HepG2 (cell line): ENCODE results near the gene MEP1B.

Experiments
- CBFB ChIP-seq: sonication (generic); formaldehyde crosslinking; IDR thresholded peaks from 2 replicates; pipeline ENCODE4 v1.4.0; 2020; ENCODE audit warnings: missing genetic modification reagents
- CBX5 ChIP-seq: sonication (generic); formaldehyde crosslinking; IDR thresholded peaks from 2 replicates; pipeline ENCODE4 v1.4.0; 2020; ENCODE audit warnings: missing genetic modification reagents, borderline replicate concordance
- CTCF ChIP-seq: sonication (generic); formaldehyde crosslinking; IDR thresholded peaks from 2 replicates; pipeline ENCODE4 v1.5.0; 2020; ENCODE audit warnings: mild to moderate bottlenecking, missing genetic modification reagents, moderate library complexity
- HBP1 ChIP-seq: IDR thresholded peaks from 2 replicates; pipeline ENCODE4 v1.6.1; 2016; ENCODE audit warnings: low read depth, control low read depth
- JUN ChIP-seq: sonication (generic); formaldehyde crosslinking; IDR thresholded peaks from 2 replicates; pipeline ENCODE4 v1.4.0; 2020; ENCODE audit warnings: mild to moderate bottlenecking, missing genetic modification reagents
- LBX2 ChIP-seq: sonication (generic); formaldehyde crosslinking; IDR thresholded peaks from 2 replicates; pipeline ENCODE4 v1.5.0; 2020; ENCODE audit warnings: missing genetic modification reagents, mild to moderate bottlenecking, borderline replicate concordance
- MTA1 ChIP-seq: sonication (generic); formaldehyde crosslinking; IDR thresholded peaks from 2 replicates; pipeline ENCODE4 v1.4.0; 2020; ENCODE audit warnings: missing genetic modification reagents, mild to moderate bottlenecking, borderline replicate concordance
- ZNF138 ChIP-seq: sonication (generic); formaldehyde crosslinking; IDR thresholded peaks from 2 replicates; pipeline ENCODE4 v1.5.0; 2020; ENCODE audit warnings: mild to moderate bottlenecking, low read depth, missing genetic modification reagents
- ZNF225 ChIP-seq: sonication (generic); formaldehyde crosslinking; IDR thresholded peaks from 2 replicates; pipeline ENCODE4 v1.4.0; 2020; ENCODE audit warnings: mild to moderate bottlenecking, missing genetic modification reagents
- ZNF740 ChIP-seq: sonication (generic); formaldehyde crosslinking; IDR thresholded peaks from 2 replicates; pipeline ENCODE4 v1.4.0; 2020; ENCODE audit warnings: missing genetic modification reagents

- TF ChIP-seq MTA1 (no peak), ZNF225 (CRISPR knock-in tag) (no peak), CTCF (no peak), LBX2 (CRISPR knock-in tag) (no peak), JUN (no peak), CBX5 (no peak), CBFB (no peak), HBP1 (CRISPR knock-in tag) (no peak), ZNF740 (CRISPR knock-in tag) (no peak), ZNF138 (CRISPR knock-in tag) (no peak)
Measured at GRCh38 chr18:32175265-32175664, 14.6 kb upstream of the MEP1B start.
